HG02884 (cell line): ENCODE measurements around the gene POLR3A.

Experiments
- ATAC-seq: cut with Tn5 transposase; IDR thresholded peaks from one replicate; pipeline ENCODE4 v1.9.1; 2021; ENCODE audit warnings: mild to moderate bottlenecking, moderate library complexity; ENCODE audit not compliant: unreplicated experiment

The POLR3A gene

DNA sequence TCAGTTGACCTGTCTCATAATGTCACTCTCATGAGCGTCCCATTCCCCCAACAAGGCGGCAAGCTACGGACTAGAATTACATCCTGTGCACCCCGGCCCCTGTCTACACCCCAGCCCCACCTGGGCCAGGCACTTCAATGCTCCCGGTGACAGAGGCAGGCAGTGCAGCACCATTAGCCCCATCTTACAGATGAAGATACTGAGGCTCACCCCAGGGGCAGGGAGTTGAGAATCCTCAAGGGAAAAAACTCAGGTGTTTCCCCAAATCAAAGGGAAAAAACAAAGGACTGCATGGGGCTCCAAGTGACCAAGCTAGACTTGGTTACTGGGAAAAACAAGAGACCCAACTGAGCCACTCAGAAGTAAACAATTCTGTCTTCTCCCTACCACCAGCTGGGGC is 107.3 kb downstream of the POLR3A start:
- no peak for ATAC-seq

DNA sequence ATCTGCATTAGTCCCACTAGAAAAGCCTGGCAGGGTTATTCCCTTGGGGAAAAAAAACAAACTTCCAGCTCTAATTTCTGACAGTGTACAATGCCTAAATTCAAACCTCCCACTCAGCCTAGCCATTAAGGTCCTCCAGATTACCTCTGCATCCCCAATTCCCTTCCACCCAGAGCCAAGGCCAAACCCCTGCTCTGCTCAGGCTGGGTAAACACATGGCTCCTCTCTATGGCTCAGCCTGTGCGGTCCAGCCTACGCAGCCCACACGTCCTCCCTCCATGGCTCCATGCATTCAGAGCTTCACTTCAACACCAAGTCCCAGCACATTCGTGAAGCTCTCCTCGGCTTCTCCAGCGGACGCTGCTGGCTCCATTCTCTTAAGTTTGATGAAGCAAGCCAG is 107.9 kb downstream of the POLR3A start:
- ATAC-seq, result no peak

DNA sequence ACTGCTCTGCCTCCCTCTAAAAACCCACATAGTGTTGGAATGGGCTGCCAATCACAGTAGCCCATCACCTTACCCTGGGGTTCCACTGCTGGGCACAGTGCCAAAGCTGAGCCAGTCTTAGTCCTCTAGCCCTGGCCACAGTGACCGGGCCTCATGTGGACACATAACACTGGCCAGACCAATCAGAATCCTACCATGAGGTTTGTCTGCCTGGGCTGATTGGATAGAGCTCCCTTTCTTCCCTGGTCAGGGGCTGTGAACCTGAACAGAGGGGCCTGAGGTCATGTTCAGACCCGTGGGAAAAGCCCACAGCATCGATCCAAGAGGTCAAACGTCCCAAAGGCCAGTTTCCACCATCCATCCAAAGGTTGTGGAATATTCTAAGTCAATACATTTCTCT is 108.8 kb downstream of the POLR3A start:
- ATAC-seq, result no peak

DNA sequence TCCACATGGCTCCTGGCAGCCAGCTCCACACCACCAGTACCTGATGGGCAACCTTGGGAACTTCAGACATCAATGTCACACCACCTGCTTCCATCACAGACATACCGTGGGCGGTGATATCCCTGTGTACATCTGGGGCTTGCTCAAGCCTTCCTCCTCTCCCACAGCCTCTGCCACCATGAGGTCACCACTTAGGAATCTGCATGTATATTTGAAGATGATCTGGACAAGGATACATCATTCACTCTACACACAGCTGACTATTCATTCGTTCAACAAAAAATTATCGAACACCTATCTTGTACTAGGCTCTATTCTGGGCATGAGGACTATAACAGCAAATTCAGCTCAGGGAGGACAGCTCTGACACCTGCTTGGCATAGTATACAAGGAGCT is 109.6 kb downstream of the POLR3A start:
- ATAC-seq, result no peak
